ENCODE measurements around the gene KANSL1.

- no peak for TF ChIP-seq POLR2A (IDR thresholded peaks at IDR 0.05)
- TF ChIP-seq, protein P1, sequence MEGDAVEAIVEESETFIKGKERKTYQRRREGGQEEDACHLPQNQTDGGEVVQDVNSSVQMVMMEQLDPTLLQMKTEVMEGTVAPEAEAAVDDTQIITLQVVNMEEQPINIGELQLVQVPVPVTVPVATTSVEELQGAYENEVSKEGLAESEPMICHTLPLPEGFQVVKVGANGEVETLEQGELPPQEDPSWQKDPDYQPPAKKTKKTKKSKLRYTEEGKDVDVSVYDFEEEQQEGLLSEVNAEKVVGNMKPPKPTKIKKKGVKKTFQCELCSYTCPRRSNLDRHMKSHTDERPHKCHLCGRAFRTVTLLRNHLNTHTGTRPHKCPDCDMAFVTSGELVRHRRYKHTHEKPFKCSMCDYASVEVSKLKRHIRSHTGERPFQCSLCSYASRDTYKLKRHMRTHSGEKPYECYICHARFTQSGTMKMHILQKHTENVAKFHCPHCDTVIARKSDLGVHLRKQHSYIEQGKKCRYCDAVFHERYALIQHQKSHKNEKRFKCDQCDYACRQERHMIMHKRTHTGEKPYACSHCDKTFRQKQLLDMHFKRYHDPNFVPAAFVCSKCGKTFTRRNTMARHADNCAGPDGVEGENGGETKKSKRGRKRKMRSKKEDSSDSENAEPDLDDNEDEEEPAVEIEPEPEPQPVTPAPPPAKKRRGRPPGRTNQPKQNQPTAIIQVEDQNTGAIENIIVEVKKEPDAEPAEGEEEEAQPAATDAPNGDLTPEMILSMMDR (IDR thresholded peaks at IDR 0.05) = no peak
Observed at GRCh38 chr17:46216682-46217081, 23.5 kb upstream of the KANSL1 start.
